Activated T-helper 9 cell treated with anti-CD3 and anti-CD28 coated beads, Interleukin-2, amount 50 U/mL, for 16 hours (primary cell): ENCODE measurements around the gene NT5DC1.

Source experiments
- DNase-seq: peaks from one replicate; pipeline ENCODE4 v3.0.0-alpha.2; 2020; ENCODE audit warnings: low read depth

NT5DC1 gene

DNA sequence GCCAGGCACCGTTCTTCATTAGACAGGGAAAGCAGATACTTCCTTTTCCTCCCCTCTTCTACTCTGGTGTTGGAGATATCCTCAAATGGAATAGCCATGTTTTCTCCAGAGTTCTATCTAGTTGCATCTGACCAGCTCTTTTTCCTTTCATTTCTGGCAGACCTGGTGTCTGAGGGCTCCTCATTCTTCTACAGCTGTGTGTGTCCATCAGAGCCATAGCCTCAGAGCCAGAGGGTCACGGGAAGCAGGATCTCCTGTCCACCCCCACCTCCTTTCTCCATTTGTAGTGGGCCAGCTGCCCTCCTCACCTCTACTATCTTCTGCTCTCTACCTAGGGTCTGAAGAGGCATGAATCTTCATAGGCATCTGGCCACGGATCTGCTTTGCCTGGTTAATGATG lies 96.2 kb downstream of the NT5DC1 start:
- no peak for DNase-seq

- no peak for DNase-seq
These were observed 100.1 kb downstream of the NT5DC1 start for GRCh38 chr6:116200619-116201249.

- DNase-seq = no peak
These were observed 100.9 kb downstream of the NT5DC1 start for GRCh38 chr6:116201538-116201937.

- DNase-seq = no peak
These were observed 104.6 kb downstream of the NT5DC1 start for GRCh38 chr6:116205281-116205680.

- no peak for DNase-seq
These were observed 105.7 kb downstream of the NT5DC1 start for GRCh38 chr6:116206231-116206903.

- DNase-seq = no peak
These were observed 107.6 kb downstream of the NT5DC1 start for GRCh38 chr6:116208056-116208785.

DNA sequence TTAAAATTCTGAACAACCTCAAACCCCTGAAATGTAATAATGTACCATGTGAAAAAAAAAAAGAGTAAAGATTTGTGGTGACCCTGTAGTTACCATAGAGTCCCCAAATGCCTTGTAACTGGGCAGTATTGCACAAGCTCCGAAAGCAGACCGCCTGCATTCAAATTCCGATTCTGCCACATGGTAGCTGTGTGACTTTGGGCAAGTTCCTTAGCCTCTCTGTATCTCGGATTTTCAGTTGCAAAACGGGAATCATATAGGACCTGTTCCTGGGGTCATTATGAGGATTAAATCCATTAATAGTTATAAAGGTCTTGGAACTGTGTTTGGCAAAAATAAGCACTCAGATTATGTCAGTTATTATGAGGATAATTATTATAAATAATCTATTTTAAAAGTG lies 109.7 kb downstream of the NT5DC1 start:
- DNase-seq = no peak

DNA sequence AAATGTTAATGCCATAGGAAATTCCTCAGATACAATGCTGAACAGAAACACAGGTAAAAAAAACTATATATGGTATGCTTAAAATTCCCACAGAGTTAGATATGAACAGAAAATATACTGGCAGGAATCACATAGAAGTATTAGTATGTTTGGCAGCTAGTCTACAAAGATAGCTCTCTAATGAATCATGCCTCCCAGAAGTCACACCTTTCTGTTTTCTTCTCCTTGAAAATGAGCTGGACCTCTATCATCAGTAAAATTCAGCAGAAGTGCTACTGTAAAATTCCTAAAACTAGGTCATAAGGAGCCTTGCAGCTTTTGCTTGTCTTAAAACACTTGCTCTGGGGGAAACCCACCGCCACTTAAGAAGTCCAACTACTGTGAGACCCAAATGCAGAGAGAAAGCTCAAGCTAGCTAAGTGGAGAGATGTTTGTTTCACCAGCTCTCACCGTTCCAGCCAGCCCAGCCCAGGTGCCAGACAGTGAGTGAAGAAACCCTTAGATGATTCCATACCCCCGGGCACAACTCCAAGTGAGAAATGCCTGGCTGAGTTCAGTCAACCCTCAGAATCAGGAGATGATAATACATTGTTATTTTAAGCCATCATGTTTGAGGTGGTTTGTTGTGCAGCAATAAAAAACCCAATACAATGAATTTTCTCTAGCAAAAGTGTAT lies 110.2 kb downstream of the NT5DC1 start:
- no peak for DNase-seq

- DNase-seq = no peak
These were observed 114.0 kb downstream of the NT5DC1 start for GRCh38 chr6:116214681-116215080.

- DNase-seq = no peak
These were observed 114.8 kb downstream of the NT5DC1 start for GRCh38 chr6:116215414-116215813.

GRCh38 chr6:116217069-116217468 lies 116.4 kb downstream of the NT5DC1 start:
- no peak for DNase-seq

DNA sequence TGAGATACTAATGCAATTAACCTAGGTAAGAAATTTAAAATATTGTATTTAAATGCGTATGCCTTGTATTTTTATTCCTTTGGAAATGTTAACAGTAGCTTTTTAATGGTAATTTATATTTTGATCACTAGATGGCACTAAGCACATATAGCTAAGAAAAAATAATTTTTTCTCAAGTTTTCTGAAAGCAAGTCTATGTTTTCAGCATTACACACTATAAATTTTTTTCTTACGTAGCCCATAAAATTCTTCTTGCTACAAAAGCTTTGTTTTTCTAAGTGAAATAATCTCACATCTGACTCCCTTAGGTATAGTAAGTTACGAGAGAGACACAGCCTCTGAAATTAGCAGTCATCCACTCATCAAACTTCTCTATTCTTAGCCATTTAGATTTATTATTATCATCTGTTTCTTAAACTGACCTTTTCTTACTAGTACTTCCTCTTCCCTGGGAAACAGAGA lies 117.5 kb downstream of the NT5DC1 start:
- no peak for DNase-seq

GRCh38 chr6:116218866-116219265 lies 118.2 kb downstream of the NT5DC1 start:
- DNase-seq = no peak

DNA sequence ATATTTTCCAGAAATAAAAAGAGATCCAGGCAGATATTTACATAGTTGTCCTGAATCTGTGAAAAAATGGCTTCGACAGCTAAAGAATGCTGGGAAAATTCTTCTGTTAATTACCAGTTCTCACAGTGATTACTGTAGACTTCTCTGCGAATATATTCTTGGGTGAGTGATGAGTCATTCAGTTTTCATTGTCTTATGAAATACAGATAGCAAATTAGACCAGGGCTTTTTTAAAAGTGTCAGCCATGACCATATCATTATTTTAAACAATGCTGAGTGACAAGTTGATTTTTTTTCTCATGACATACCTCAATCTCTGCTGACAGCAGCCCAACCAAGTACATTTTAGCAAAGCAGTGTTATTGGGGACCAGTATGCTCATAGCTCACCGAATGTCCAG lies 120.4 kb downstream of the NT5DC1 start:
- DNase-seq = no peak

DNA sequence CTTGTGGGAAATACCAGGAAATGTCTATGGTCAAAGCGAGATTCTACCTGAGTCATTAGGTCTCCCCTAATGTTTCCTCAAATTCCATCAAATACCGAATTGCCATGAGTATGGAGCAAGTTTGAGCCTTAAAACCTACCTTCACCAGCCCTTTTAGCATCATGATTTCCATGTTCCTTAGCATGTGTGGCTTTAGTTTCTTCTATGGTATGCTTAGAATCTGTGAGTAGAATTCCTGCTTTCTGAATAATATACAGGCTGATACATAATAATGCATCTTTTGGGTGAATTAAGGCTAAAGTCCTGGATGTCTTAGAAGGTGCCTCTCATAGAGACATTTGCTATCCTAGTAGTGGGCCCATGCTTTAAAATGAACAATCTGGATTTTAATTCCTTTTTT lies 121.3 kb downstream of the NT5DC1 start:
- no peak for DNase-seq

DNA sequence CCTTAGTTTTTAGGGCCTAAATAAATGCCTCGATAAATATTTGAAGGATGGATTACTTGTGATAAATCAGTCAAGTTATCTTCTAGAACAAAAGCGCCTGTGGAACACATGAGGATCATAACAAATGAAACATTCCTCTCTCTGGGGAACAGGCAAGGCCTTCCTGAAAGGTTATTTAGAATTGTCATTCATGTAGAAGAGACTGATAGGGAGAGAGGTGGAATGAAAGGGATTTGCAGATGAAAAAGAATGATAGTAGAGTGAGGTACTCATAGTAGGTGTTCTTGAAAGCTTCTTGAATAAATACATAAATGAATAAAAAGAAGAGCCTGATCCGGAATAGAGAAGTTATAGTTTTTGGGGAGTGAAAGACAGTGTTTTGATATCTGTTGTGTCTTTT lies 122.7 kb downstream of the NT5DC1 start:
- no peak for DNase-seq

DNA sequence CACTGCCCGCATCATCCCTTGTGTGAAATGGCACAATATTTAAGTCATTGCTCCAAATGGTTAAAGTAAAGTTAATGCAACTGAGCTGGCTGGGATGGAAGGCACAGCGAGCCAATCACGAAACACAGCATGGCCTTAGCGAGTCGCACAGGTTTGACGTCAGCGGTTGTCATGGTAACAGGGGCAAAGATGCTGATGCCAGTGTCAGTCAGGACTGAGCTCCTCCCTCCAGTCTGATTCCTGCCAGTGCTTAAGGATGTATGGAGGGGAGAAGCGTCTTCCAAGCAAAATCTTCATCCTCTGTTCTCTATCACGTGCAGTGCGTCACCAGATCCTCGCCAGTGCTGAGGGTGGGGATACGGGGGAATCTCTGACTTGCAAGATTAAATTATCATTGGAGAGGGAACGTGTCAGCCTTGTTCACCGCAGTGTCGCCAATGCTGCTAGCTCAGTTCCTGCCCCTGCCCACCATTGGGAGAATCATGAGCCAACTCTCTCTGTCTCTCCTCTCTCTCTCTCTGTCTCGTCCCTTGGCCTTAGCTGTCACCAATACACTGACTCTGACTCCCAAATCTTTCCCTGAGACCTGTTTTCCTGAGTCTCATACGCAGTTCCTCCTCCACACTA lies 128.7 kb downstream of the NT5DC1 start:
- no peak for DNase-seq

GRCh38 chr6:116234689-116235088 lies 134.0 kb downstream of the NT5DC1 start:
- no peak for DNase-seq

DNA sequence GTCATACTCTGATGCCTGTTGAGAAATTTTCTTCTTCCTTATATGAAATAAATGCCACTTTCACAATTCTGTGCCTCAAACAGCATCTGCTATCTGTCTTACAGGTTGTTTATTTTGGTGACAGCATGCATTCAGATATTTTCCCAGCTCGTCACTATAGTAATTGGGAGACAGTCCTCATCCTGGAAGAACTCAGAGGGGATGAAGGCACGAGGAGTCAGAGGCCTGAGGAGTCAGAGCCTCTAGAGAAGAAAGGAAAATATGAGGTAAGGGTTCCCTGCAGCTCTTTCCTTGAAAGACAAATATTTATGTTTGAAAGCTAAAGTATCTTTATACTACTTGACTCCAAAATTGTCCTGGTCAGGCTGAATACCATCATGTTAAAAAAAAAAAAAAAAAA lies 137.4 kb downstream of the NT5DC1 start:
- no peak for DNase-seq

DNA sequence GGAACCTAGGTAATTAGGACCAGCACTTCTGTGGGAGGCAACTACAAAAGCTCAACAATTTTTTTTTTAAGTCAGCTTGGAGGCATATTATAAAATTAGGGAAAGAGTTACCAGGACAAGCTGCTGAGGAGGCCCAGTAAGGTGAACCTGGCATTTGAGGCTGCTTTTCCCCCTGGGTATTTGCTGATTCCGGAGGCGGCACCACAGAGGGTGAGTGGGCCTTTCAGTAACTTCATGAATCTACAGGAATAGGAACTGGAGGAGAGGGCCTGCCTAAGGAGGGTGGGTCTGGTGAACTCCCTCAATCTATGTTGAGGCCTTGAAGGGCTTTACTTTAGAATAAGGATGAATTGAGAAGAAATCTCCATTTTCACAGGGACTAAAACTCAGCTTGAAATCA lies 138.6 kb downstream of the NT5DC1 start:
- no peak for DNase-seq

- DNase-seq = no peak
These were observed 139.2 kb downstream of the NT5DC1 start for GRCh38 chr6:116239856-116240255.

DNA sequence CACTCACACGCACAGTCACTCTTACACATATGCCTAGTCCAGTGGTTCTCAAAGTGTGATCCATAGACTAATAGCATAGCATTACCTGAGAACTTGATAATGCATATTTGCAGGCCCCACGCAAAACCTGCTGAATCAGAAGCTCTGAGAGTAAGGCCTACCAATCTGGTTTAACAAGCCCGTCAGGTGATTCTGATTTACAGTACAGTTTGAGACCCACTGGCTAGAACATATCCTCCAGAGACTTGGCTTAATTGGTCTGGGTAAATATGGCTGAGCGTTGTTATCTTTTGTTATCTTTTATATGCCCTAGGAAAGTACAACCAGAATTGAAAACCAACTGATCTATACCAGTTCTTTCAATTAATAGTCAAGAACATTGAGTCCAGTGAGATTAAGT lies 143.6 kb downstream of the NT5DC1 start:
- no peak for DNase-seq
